Measurements from ENCODE around the gene BAZ2B. TPM values are rescaled to one million over a fixed set of nuclear protein-coding genes. Genes with fewer than 3 reads are reported as not detected.
"Not testable (repeated sequence)": the region's sequence is repeated elsewhere in the genome, so short reads cannot be mapped to it uniquely, and the experiment has no call there.

The BAZ2B gene
- polyA plus RNA-seq, 3 donors = 69.4 to 90.0 (median 81.8) TPM

DNA sequence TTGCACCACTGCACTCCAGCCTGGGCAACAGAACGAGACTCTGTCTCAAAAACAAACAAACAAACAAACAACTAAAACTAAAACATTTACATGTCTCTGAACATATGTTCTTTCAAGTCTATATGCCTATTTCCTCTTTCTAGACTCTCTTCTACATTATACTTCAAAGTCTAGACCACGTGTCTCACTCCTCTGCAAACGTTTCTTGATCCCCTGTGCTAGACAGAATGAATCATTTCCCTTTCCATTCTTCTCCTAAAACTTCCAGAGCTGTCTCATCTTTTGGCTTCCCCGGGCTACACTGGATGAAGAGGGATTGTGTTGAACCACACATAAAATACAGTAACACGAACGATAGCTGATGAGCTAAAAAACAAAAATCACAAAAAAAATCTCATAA lies 67.1 kb downstream of the BAZ2B start:
- DNase-seq (ENCODE audit: extremely low read depth in 1 of 11, low read depth in 9 of 11, low spot score in 4 of 11) = no peak

GRCh38 chr2:159546716-159547430 lies 69.5 kb downstream of the BAZ2B start:
- DNase-seq (ENCODE audit: extremely low read depth in 1 of 11, low read depth in 9 of 11, low spot score in 4 of 11) = no peak

- no peak for DNase-seq (ENCODE audit: extremely low read depth in 1 of 11, low read depth in 9 of 11, low spot score in 4 of 11)
Observed at GRCh38 chr2:159546039-159546438, 70.3 kb downstream of the BAZ2B start.

DNA sequence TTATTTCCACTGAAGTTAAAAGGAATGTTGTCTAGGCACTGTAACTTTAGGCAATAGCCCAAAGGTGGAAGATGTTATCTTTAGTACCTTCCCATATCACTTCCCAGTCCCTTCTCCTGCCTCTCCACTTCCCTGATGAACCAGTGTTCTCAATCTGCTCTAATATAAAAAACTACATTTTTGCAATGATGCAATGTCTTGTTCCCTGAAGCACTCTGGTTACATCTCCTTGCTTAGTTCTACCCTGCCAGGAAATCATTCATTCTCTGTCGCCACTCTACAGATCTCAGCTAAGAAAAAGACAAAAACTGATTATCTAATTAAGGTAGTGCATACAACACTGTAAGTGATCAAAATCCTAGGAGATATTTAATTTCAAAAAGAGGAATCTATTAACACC lies 71.3 kb downstream of the BAZ2B start:
- DNase-seq (ENCODE audit: extremely low read depth in 1 of 11, low read depth in 9 of 11, low spot score in 4 of 11) = no peak

- DNase-seq (ENCODE audit: extremely low read depth in 1 of 11, low read depth in 9 of 11, low spot score in 4 of 11) = no peak
Observed at GRCh38 chr2:159542101-159542500, 74.2 kb downstream of the BAZ2B start.

DNA sequence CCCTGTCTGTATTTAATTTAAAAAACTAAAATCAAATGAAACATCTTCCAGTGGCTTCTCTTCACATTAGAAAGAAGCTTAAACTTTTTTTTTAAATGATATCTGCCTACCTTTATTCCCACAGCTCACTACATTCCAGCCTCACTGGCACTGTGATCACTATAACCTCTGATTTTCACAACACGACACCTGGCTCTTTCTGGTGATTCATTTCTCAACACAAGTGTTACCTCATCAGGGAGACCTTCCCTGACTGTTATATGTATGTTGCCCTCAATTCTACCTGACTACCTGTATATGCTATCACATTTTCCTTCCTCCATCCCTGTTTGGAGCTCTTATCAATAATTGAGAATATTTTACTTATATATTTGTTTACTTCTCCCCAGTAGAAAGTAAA lies 76.6 kb downstream of the BAZ2B start:
- no peak for DNase-seq (ENCODE audit: extremely low read depth in 1 of 11, low read depth in 9 of 11, low spot score in 4 of 11)

DNA sequence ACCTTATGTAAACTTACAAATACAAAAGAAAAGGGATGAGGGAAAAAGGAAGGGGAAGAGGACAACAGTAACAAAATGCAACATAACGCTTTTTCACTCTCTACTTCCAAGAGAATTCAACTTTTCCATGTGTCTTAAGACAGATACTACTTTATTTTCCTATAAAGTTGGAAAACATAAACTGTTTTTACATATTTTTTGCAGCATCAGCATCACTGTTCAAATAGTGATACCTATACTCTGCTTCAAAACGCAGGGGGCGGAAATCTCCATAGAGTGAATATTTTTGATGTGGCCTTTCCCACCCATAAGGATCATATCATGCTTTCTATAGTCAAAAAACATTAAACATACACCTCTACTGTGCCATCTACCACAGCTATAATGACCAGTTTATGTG lies 77.5 kb downstream of the BAZ2B start:
- DNase-seq (ENCODE audit: extremely low read depth in 1 of 11, low read depth in 9 of 11, low spot score in 4 of 11) = no peak

GRCh38 chr2:159535261-159535660 lies 81.1 kb downstream of the BAZ2B start:
- DNase-seq (ENCODE audit: extremely low read depth in 1 of 11, low read depth in 9 of 11, low spot score in 4 of 11) = not testable (repeated sequence)

GRCh38 chr2:159531475-159531874 lies 84.9 kb downstream of the BAZ2B start:
- no peak for DNase-seq (ENCODE audit: extremely low read depth in 1 of 11, low read depth in 9 of 11, low spot score in 4 of 11)

GRCh38 chr2:159526433-159526832 lies 89.9 kb downstream of the BAZ2B start:
- no peak for DNase-seq (ENCODE audit: extremely low read depth in 1 of 11, low read depth in 9 of 11, low spot score in 4 of 11)

DNA sequence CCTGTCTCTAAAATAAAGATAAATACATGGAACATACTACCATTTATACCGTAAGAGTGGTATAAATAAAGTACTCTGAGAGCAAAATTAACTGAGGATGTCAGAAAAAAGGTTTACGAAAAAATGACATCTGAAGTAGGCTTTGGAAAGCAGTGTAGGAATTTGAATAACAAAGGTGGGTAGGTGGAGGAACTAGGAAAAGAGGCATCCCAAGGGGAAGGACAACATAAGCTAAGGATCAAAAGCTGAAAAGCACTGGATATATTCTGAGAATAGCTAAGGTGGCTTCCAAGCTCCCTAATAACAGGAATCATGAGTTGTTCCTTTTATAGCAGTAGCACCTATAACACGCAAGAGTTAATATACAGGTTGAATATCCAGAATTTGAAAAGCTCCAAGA lies 91.3 kb downstream of the BAZ2B start:
- DNase-seq (ENCODE audit: extremely low read depth in 1 of 11, low read depth in 9 of 11, low spot score in 4 of 11) = no peak

- DNase-seq (ENCODE audit: extremely low read depth in 1 of 11, low read depth in 9 of 11, low spot score in 4 of 11) = no peak
Observed at GRCh38 chr2:159521272-159521671, 95.1 kb downstream of the BAZ2B start.

- no peak for DNase-seq (ENCODE audit: extremely low read depth in 1 of 11, low read depth in 9 of 11, low spot score in 4 of 11)
Observed at GRCh38 chr2:159518321-159519005, 97.9 kb downstream of the BAZ2B start.

- peak in 10 of 11 donors; percentile 19 to 55 (median 26) for DNase-seq (ENCODE audit: extremely low read depth in 1 of 11, low read depth in 9 of 11, low spot score in 4 of 11)
Observed at GRCh38 chr2:159516241-159516758, 100.0 kb downstream of the BAZ2B start.

DNA sequence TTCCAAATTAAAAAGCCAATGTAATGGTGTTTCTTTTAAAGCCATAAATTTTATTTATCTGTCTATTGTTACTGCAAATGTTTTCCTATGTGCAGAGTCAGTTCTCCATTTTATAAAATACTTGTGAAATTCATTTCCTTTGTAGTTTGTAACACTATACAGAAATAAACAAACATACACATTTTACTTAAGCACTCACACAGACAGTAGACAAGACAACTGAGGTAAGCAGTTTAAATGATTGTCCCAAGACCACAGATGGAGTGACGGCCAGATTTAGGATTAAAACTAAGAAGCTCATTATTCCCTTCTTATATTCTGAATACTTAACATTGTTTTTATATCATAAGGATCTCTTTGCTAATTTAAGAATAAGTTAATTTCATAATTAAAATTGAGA lies 100.9 kb downstream of the BAZ2B start:
- no peak for DNase-seq (ENCODE audit: extremely low read depth in 1 of 11, low read depth in 9 of 11, low spot score in 4 of 11)

DNA sequence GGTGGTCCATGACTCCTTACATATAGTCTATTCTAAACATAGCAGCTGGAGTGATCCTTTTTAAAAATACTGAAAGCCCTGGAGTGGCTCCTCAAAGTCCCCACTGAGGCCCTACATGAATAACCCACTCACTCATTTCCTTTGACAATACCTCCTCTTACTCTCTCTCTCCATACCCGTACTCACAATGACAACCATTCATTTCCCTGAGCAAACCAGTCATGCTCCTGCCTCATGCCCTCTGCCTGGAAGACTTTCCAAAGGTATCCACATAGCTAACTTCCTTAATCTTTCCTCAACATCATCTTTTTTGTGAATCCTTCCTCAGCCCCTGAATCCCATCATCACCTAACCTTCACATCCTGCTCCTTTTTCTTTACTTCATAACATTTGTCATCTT lies 102.6 kb downstream of the BAZ2B start:
- DNase-seq (ENCODE audit: extremely low read depth in 1 of 11, low read depth in 9 of 11, low spot score in 4 of 11) = no peak

DNA sequence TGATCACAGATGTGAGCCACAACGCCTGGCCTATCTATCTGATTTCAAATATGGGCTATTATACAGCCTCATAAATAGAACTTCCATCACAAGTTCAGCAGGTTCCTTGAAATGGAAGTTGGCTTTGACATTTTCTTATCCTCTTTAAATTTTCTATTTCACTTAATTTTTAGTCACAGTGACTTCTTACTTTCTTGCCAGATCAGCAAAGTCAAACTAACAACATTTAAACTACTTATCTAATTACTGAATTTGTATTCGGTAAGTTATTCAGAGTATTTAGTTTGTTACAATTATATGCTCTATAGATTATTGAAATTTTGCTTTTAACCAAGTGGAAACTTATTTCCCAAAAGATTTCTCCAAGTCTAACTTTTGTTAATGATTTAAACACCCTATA lies 108.2 kb downstream of the BAZ2B start:
- DNase-seq (ENCODE audit: extremely low read depth in 1 of 11, low read depth in 9 of 11, low spot score in 4 of 11) = no peak

GRCh38 chr2:159506764-159507440 lies 109.4 kb downstream of the BAZ2B start:
- DNase-seq (ENCODE audit: extremely low read depth in 1 of 11, low read depth in 9 of 11, low spot score in 4 of 11) = no peak

DNA sequence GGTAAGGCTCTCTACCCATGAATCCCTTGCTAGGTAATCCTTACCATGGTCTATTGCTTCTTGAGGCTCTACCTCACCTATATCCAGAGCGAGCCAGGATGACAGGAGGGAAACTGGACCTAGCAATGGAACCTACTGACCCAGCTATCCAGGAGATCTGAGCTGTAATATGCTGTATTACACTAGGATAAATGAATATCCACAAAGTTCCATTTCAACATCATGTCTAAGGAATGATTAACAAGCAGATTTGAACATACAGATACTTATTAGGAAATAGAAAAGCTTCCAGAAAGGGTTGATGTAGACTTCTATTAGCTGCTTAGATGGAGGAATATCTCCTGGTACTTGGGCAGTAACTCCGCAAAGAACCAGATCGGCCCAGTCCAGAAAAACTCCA lies 110.1 kb downstream of the BAZ2B start:
- DNase-seq (ENCODE audit: extremely low read depth in 1 of 11, low read depth in 9 of 11, low spot score in 4 of 11) = no peak

- DNase-seq (ENCODE audit: extremely low read depth in 1 of 11, low read depth in 9 of 11, low spot score in 4 of 11) = no peak
Observed at GRCh38 chr2:159505196-159505595, 111.2 kb downstream of the BAZ2B start.

All from renal cortex interstitium (tissue), 11 donors.